GM12873 (cell line): Measurements from ENCODE around the gene LRP2.

ENCODE experiments used
- TF ChIP-seq, protein P1 (sequence below): IDR thresholded peaks from 2 replicates; pipeline ENCODE4 v1.5.1; 2012; ENCODE audit warnings: low read depth, mild to moderate bottlenecking, moderate library complexity, low read length, control low read depth; ENCODE audit not compliant: insufficient read depth; ENCODE audit errors: missing control alignments

The LRP2 gene

DNA sequence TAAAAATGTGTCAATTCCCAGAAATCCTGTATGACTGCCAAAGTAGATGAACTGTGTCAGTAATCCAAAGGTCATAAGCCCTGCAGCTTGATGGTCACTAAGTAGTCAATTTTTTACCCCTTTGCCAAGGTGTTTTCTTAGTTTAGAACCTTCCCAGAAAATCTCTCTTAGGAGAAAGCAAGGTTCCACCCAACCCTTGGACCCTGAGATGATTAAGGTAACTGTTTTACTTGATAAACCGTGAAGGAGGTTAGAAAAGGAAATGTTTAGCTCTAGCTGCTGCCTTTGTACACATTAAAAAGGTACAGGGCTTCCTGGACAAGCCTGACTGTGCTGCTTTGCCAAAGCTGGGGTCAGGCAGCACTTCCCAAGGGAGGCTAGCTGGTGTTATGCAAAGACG, 24.4 kb upstream of the LRP2 start:
- TF ChIP-seq, protein P1, sequence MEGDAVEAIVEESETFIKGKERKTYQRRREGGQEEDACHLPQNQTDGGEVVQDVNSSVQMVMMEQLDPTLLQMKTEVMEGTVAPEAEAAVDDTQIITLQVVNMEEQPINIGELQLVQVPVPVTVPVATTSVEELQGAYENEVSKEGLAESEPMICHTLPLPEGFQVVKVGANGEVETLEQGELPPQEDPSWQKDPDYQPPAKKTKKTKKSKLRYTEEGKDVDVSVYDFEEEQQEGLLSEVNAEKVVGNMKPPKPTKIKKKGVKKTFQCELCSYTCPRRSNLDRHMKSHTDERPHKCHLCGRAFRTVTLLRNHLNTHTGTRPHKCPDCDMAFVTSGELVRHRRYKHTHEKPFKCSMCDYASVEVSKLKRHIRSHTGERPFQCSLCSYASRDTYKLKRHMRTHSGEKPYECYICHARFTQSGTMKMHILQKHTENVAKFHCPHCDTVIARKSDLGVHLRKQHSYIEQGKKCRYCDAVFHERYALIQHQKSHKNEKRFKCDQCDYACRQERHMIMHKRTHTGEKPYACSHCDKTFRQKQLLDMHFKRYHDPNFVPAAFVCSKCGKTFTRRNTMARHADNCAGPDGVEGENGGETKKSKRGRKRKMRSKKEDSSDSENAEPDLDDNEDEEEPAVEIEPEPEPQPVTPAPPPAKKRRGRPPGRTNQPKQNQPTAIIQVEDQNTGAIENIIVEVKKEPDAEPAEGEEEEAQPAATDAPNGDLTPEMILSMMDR: no peak

DNA sequence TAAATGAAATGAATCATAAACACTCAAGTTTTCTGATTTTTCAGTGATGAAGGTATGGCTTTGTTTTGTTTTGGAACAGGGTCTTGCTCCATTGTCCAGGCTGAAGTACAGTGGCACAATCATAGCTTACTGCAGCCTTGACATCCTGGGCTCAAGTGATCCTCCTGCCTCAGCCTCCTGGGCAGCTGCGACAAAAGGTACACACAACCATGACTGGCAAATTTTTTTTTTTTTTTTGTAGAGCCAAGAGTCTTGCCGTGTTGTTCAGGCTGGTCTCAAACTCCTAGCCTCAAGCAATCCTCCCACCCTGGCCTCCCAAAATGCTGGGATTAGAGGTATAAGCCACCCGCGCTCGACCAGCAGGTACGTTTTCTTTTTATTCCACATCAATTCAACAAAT, 22.5 kb upstream of the LRP2 start:
- TF ChIP-seq, protein P1: no peak

DNA sequence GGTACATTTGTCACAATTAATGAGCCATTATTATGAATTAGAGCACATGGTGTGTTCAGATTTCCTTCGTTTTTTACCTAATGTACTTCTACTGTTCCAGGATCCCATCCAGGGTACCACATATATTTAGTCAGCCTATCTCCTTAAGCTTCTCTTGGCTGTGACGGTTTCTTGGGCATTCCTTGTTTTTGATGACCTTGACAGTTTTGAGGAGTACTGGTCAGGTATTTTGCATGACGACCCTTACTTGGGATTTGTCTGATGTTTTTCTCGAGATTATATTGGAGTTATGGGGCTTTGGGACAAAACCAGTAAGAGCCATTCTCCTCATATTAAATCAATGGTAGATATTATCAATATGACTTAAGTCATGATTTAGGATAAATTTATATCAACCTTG, 10.2 kb upstream of the LRP2 start:
- TF ChIP-seq, protein P1: no peak

DNA sequence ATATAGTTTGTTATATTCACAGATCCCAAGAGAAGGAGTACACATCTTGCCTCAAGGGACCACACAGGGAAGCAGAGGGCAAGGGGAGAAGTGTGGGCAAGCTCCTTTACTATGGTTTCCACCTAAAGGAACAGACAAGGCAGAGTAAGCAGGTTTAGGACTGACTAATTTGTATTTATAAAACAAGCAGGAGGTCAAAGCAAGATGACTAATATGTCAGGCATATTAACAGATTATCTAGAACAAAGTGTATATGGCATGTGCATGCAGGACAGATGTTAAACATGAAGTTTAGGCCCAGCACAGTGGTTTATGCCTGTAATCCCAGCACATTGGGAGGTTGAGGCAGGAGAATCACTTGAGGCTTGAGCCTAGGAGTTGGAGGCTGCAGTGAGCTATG, 3.7 kb upstream of the LRP2 start:
- TF ChIP-seq, protein P1: no peak

DNA sequence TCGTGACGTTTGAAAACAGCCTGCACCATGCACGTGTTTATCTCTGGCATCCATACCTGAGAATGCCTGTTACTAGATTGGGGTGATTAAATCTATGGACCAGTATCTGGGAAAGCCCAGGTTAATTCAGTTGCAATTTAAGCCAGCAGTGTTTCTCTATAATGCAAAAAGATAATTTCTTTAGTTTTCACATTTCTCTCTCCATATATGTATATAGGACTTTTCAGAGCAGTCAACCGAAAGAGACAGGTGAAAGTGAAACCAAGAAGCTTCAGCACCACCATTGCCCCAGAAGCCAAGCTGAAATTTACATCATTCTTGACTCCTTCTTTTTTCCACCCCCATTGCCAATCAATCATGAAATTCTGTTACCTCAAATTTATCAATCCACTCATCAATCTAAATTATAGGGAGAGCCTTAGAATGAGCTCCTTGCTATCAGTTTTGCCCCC, 2.7 kb upstream of the LRP2 start:
- TF ChIP-seq, protein P1: no peak

DNA sequence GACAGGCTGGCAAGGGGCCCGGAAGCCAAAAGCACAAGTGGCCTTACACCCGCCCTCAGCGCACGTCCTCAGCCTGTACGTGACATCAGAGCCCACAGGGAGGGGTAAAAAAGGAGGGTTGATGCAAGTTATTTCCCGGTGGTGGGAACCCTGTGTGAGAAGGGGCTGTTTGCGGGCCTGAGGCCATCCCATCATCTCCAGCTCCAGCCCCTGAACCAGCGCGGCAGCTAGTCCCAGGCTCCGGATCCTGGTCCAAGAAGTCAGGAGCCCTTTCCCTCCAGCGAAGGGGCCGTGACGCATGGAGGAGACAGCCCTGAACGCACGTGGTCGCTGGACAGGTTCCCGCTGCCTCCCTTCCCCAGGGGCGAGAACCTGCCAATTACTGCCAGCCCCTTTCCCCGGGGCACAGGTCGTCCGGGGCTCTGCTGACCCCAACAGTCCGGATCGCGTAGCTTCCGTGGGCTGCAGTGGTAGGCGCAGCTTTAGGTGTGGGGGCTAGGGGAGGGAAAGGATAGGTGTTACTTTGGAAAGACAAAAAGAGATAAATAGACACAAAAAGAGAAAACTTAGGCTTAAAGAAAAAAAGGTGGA, 1.3 kb upstream of the LRP2 start:
- TF ChIP-seq, protein P1: no peak

DNA sequence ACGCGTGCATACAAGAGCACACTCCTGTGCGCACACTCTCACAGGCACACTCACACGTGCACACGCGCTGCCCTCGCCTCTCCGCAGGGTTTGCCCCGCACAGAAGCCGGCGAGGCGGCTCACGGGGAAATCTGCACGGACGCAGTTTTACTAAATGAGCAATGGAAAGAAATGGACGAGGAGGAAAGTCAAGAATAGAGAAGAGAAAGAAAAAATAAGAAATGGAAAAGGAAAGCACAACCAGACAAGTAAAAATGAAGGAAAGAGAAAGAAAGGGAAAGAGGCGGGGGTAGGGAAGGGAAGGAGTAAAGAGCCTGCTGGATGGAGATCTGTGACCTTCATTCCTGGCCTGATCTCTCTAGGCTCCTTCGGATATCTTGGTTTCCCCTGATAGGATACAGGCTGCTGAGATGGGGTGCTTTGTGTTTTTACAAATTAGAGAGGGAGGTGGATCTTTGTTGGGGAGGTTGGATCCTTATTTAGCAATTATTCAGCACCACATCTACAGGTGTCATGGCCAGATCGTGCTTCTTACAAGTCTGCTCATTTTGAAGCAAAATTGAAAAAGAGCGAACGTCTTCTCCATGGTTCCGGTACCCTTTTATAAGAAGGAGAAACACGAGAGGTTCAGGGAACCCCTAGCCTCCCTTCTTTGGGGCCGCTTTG, 693 bp upstream of the LRP2 start:
- TF ChIP-seq, protein P1: no peak
